ENCODE results near the gene TES. TPM values are rescaled to one million over a fixed set of nuclear protein-coding genes. Genes with fewer than 3 reads are reported as not detected.

TES gene
- polyA plus RNA-seq, 1 donor (not counting 4 experiments of a cell fraction or from before 2014, with no cell fraction given): 187 TPM

GRCh38 chr7:116249969-116250553, 39.7 kb downstream of the TES start:
- Histone ChIP-seq H3K9me1 (ENCODE audit: control insufficient read depth, extremely low read depth, insufficient read depth, low read length) (no peaks in the 10 kb centered on the region), H3K27me3 (ENCODE audit: control insufficient read depth, extremely low read depth, insufficient read depth, low read length) (no peaks in the 10 kb centered on the region), H2AFZ (ENCODE audit: control insufficient read depth, low read length) (no peak overlapping the region), H3K9ac (ENCODE audit: control insufficient read depth, extremely low read depth, insufficient read depth, low read length) (no peak overlapping the region), H3K27ac (ENCODE audit: control insufficient read depth, insufficient read depth, low read length) (no peak overlapping the region), H3K9me3 (ENCODE audit: control insufficient read depth, low read depth, low read length) (no peaks in the 10 kb centered on the region), H3K4me3 (ENCODE audit: control insufficient read depth in 2 of 3, extremely low read depth in 1 of 3, insufficient read depth in 2 of 3, low read depth in 1 of 3, low read length in 3 of 3) (no peak overlapping the region), H3K79me2 (ENCODE audit: control insufficient read depth, insufficient read depth, low read length) (peaks cover 39% of the 10 kb centered on the region), H3K36me3 (ENCODE audit: control insufficient read depth in 2 of 2, extremely low read depth in 1 of 2, insufficient read depth in 2 of 2, low read length in 2 of 2) (peaks cover 18 to 38% of the 10 kb centered on the region in 2 experiments), H4K20me1 (ENCODE audit: control insufficient read depth, extremely low read depth, insufficient read depth, low read length) (no peaks in the 10 kb centered on the region), H3K4me2 (ENCODE audit: control insufficient read depth, extremely low read depth, insufficient read depth, low read depth, low read length) (no peak overlapping the region), H3K4me1 (ENCODE audit: control insufficient read depth, extremely low read depth, insufficient read depth, low read length) (no peaks in the 10 kb centered on the region)
- FAIRE-seq (no peak), DNase-seq (ENCODE audit: low read depth, low spot score) (no peak)
- dilution Hi-C loops (cut with MboI; ENCODE audit: extremely low pct_ligation_motif_present, low sequenced_read_pairs): loop anchor here (25.0 kb wide), 1 partner anchor 262 kb away; no protein-coding TSS in a partner anchor
- TF ChIP-seq EZH2 (IDR thresholded peaks at IDR 0.05; ENCODE audit: low read length): no peak
- peak; percentile 62 to 73 (median 64) for TF ChIP-seq CTCF (optimal IDR thresholded peaks at IDR 0.05 in 1 of 3, IDR thresholded peaks at IDR 0.05 in 1 of 3, conservative IDR thresholded peaks at IDR 0.05 in 1 of 3; ENCODE audit: extremely low read depth in 1 of 3, insufficient read depth in 2 of 3, low read length in 3 of 3)

- no peak overlapping the region for H3K27ac ChIP-seq (ENCODE audit: control insufficient read depth, insufficient read depth, low read length)
- no peak for DNase-seq (ENCODE audit: low read depth, low spot score)
- H3K27me3 ChIP-seq (ENCODE audit: control insufficient read depth, extremely low read depth, insufficient read depth, low read length): no peaks in the 10 kb centered on the region
- H3K4me2 ChIP-seq (ENCODE audit: control insufficient read depth, extremely low read depth, insufficient read depth, low read depth, low read length): no peak overlapping the region
- FAIRE-seq: no peak
- H3K9me3 ChIP-seq (ENCODE audit: control insufficient read depth, low read depth, low read length): no peaks in the 10 kb centered on the region
- H3K9ac ChIP-seq (ENCODE audit: control insufficient read depth, extremely low read depth, insufficient read depth, low read length): no peak overlapping the region
- no peaks in the 10 kb centered on the region for H3K4me1 ChIP-seq (ENCODE audit: control insufficient read depth, extremely low read depth, insufficient read depth, low read length)
- H2AFZ ChIP-seq (ENCODE audit: control insufficient read depth, low read length): no peak overlapping the region
- TF ChIP-seq CTCF (optimal IDR thresholded peaks at IDR 0.05 in 1 of 3, IDR thresholded peaks at IDR 0.05 in 1 of 3, conservative IDR thresholded peaks at IDR 0.05 in 1 of 3; ENCODE audit: extremely low read depth in 1 of 3, insufficient read depth in 2 of 3, low read length in 3 of 3) (no peak), EZH2 (IDR thresholded peaks at IDR 0.05; ENCODE audit: low read length) (no peak)
- peaks cover 18 to 43% of the 10 kb centered on the region in 2 experiments for H3K36me3 ChIP-seq (ENCODE audit: control insufficient read depth in 2 of 2, extremely low read depth in 1 of 2, insufficient read depth in 2 of 2, low read length in 2 of 2)
- no peaks in the 10 kb centered on the region for H4K20me1 ChIP-seq (ENCODE audit: control insufficient read depth, extremely low read depth, insufficient read depth, low read length)
- no peaks in the 10 kb centered on the region for H3K9me1 ChIP-seq (ENCODE audit: control insufficient read depth, extremely low read depth, insufficient read depth, low read length)
- no peak overlapping the region for H3K4me3 ChIP-seq (ENCODE audit: control insufficient read depth in 2 of 3, extremely low read depth in 1 of 3, insufficient read depth in 2 of 3, low read depth in 1 of 3, low read length in 3 of 3)
- peaks cover 24% of the 10 kb centered on the region for H3K79me2 ChIP-seq (ENCODE audit: control insufficient read depth, insufficient read depth, low read length)
- dilution Hi-C loops (cut with MboI; ENCODE audit: extremely low pct_ligation_motif_present, low sequenced_read_pairs): loop anchor here (25.0 kb wide), 1 partner anchor 261 kb away; no protein-coding TSS in a partner anchor
Observed at GRCh38 chr7:116251675-116252074, 41.3 kb downstream of the TES start.
